HG03571 (cell line): ENCODE results near the gene FAM110C.
"Not testable (repeated sequence)": the region's sequence is repeated elsewhere in the genome, so short reads cannot be mapped to it uniquely, and the experiment has no call there.

Source experiments
- ATAC-seq: cut with Tn5 transposase; IDR thresholded peaks from one replicate; pipeline ENCODE4 v1.9.1; 2021; ENCODE audit not compliant: unreplicated experiment

The FAM110C gene, protein sequence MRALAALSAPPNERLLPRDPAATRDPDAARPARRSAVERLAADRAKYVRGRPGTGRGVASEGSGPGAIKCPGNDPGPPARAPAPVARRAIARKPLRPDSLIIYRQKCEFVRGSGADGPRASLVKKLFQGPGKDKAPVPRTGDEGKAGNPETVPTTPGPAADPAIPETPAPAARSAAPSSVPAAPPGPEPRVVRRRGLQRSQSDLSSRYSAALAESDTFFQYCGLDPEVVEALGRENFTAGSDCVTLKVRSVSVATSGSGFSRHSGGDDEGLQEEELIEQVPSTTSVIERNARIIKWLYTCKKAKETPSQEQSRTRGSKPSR

GRCh38 chr2:46471-47345 lies at the start of gene FAM110C:
Gene FAM110C, minus strand, starts transcription at chr2:46505. Its CDS starts 120 bp downstream, at chr2:46385.
- no peak for ATAC-seq

GRCh38 chr2:92326-92725 lies 46.0 kb upstream of the FAM110C start:
- no peak for ATAC-seq

GRCh38 chr2:90645-91312 lies 44.5 kb upstream of the FAM110C start:
- no peak for ATAC-seq

- no peak for ATAC-seq
These were observed 39.5 kb upstream of the FAM110C start for GRCh38 chr2:85761-86160.

DNA sequence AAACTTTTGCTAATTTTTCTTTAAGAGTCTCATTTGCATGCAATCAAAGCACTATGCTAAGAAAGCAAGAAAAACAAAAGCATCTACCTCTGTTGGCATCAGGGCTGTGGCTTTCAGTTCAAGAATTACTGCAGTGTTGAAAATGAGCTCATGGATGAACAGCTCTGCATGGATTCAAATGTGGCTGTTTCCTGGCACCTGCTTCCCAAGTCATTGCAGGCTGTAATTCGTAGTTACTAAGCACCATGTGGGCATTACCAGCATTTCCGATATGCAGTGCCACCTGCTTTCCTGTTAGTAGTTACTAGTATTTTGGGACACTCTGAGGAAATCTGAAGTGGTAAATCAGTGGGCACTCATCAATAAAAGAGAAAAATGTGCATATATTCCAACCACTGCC lies 37.8 kb upstream of the FAM110C start:
- no peak for ATAC-seq

DNA sequence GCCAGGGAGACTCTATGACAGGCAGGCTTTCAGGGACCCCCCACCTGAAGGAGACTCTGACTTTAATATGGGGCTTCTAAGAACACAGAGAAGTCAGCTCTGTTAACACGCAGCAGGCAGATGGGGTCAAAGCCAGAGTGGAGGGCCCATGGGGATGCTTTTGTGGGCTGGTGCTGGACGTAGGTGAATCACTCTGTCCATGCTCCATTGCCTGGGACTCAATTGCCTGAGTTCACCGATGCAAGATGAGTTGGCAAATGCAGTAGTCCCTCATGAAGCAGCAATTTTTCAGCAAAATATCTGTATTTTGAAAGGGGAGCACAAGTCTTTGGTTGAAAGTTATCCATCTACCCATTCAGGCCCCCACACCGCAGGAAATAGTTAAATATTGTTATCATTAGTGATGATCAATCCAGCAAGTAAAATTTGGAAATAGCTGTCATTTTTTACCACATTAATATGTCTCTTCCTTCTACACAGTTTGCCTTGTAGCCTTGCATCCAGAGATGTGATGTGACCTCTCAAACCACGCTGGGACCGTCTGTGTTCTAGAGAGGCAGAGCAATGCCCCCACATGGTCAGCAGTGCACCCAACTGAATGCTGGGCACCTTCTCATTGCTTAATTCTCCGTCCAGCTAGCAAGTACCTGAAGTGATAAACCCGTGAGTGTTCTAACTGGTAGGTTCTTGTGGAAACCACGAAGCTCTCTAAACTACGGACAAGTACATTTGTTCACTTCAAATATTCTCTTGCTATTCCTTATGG lies 34.8 kb upstream of the FAM110C start:
- ATAC-seq, result no peak

GRCh38 chr2:80378-80777 lies 34.1 kb upstream of the FAM110C start:
- ATAC-seq, result no peak

DNA sequence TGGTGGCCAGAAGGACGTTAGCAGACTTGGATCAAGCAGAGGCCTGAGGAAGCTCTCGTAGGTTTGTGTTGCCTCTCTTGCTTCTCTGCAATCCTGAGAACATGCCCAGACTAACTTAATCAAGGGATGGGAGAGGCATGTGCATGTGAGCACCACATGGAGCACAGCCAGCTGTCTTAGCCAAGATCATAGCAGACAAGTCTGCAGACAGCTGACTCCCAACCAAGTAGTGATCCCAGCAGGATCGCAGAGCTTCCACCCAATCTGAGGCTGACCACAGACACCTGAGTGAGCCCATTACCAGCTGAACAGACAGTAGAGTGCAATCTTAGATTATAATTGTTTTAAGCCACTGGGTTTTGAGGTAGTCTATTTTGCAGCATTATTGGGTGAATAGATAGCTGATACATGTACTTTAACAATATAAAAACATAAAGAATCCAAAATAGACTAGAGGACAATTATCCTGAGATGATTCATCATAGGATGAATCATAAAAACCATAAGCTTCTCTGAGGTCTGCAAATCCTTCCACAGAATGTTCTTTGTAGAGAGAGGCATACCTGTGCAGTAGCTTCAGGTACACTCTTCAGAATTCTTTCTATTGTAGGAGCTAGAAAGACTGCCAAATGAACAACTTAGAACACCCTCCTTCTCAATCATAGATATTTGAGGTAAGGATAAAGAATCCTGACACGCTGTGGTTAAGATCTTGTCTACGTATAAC lies 25.2 kb upstream of the FAM110C start:
- ATAC-seq, result no peak

GRCh38 chr2:69366-70344 lies 23.4 kb upstream of the FAM110C start:
- ATAC-seq, result no peak

DNA sequence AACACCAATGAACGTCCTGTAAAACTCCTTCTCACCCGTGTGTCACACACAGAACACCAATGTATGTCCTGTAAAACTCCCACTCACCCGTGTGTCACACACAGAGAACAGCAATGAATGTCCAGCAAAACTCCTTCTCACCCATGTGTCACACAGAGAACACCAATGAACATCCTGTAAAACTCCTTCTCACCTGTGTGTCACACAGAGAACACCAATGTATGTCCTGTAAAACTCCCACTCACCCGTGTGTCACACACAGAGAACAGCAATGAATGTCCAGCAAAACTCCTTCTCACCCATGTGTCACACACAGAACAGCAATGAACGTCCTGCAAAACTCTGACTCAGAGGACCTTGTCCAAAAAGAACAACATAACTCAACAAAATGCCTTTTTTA lies 22.3 kb upstream of the FAM110C start:
- not testable (repeated sequence) for ATAC-seq

- ATAC-seq, result no peak
These were observed 20.5 kb upstream of the FAM110C start for GRCh38 chr2:66853-67252.

DNA sequence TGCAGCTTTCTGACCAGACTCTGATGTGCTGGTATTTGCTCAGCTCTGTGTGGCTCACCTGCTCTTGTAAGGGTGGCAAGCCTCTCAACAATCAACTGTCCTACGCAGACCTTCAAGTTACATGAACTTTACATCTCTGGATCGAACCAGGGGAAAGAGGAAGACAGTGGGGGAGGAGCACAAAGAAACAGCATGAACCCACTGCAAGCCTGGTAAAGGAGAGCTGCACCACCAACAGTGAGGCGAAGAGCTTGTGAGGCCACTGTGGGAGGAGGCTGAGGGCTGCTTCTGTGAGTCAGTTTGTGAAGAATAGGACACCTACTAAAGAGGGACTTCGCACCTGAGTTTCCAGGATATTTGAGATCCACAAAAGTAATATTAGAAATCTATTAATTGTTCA lies 18.8 kb upstream of the FAM110C start:
- no peak for ATAC-seq

- ATAC-seq, result no peak
These were observed 9.5 kb upstream of the FAM110C start for GRCh38 chr2:55587-56448.

DNA sequence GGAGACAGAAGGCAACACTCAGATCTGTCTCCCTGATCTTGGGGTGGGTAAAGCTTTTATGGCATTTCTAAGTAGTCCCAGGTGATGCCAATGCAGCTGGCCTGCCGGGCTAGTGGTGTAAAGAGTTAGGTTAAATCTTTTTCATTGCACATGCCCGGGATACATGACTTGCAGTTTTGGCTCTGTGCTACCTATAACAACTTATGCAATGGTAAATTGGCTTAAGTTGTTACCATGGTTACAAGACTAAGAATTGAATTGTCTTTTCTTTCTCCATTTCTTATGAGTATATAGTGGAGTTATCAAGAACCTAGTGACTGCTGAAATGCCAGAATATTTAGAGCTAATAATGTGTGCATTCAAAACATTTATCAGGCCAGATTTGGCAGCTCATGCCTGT lies 5.3 kb upstream of the FAM110C start:
- no peak for ATAC-seq

DNA sequence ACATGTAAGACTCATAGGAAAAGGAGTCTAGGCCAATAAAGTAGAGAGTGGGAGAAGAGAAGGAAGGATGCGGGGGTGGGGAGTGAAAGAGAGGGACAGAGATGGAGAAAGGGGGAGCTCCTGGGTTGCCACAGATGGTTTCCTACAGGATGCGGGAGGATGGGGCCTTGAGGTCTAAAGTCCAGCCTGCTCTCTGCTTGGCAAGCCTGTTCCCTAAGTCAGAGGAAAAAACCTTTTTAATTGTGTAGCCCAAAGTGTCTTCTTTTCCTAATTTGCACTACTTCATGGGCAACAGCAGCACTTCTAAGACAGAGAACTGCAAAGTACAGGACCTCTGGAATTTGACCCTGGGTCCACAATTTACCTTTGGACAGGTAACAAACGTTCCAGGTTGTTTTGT lies 1.4 kb upstream of the FAM110C start:
- no peak for ATAC-seq

DNA sequence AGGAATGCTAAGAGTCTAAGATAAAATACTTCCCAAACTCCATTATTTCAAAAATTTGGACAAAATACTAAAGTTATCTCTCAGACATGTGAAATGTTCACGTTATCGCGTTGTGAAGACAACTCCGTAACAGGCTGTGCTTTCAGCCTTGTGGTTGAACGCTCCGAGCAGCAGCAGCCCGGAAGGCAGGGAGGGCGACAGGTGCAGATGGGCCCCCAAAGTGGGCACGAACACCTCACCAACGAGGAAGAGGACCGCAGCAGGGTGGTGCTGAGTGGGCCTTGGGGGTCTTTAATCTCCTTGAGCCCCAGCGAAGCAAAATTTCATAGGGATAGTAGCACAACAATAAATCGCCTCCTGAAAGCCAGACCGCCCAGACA lies 1.0 kb upstream of the FAM110C start:
- ATAC-seq, result no peak

- ATAC-seq, result no peak
These were observed 204 bp downstream of the FAM110C start for GRCh38 chr2:46131-46470.

DNA sequence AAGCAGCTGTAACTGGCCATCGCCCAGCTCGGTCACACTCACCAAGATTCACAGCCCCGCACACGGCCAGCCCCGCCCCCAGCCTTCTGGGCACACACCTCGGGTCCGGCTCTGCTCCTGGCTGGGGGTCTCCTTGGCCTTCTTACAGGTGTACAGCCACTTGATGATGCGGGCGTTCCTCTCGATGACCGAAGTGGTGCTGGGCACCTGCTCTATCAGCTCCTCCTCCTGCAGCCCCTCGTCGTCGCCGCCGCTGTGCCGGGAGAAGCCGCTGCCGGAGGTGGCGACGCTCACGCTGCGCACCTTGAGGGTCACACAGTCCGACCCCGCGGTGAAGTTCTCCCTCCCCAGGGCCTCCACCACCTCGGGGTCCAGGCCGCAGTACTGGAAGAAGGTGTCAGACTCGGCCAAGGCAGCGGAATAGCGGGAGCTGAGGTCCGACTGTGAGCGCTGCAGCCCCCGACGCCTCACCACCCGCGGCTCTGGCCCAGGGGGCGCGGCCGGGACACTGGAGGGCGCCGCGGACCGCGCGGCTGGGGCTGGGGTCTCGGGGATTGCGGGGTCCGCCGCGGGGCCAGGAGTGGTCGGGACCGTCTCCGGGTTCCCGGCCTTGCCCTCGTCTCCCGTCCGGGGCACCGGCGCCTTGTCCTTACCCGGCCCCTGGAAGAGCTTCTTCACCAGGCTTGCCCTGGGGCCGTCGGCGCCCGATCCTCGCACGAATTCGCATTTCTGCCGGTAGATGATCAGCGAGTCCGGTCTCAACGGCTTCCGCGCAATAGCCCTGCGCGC lies 769 bp downstream of the FAM110C start:
- ATAC-seq, result no peak
